HepG2 (cell line): ENCODE data around the gene LIN7A. TPM values are rescaled to one million over a fixed set of nuclear protein-coding genes. Genes with fewer than 3 reads are reported as not detected.

Source experiments
- ATAC-seq: fragments of 200-7000 bp; cut with Tn5 transposase; 3 replicates; pipeline ENCODE4 v1.9.1; 2020; ENCODE audit warnings: mild to moderate bottlenecking, moderate library complexity
- BruUV-seq: library from RNA; stranded (reverse); fragments of 400-500 nt; replicated peaks from 2 replicates; lab custom pipeline; 2021; lab: Mats Ljungman, UMichigan
- CTCF ChIA-PET: fragments of 300-600 bp; formaldehyde crosslinking; extraction: SDS; loops from one replicate; lab custom pipeline; 2021; ENCODE audit warnings: low total read pairs, inconsistent platforms, low intra/inter-chr PET ratio; lab: Yijun Ruan, JAX
- POLR2A ChIA-PET: fragments of 350-600 bp; sonication (Branson Sonifier 250); formaldehyde crosslinking; loops from one replicate; lab custom pipeline; 2020; ENCODE audit warnings: antibody characterized with exemption, inconsistent platforms; lab: Yijun Ruan, JAX
- DNase-seq: peaks from one replicate; pipeline ENCODE4 v3.0.0-alpha.2; 2015; ENCODE audit warnings: low spot score
- FAIRE-seq: peaks from 3 replicates; lab custom pipeline; 2011; peaks lifted over from hg19 to GRCh38; lab: Jason Lieb, UNC
- H2AFZ ChIP-seq: one replicate; pipeline ENCODE4 v1.6.1; 2011; ENCODE audit warnings: low read length, inconsistent platforms
- H3K27ac ChIP-seq: fragments of 300-600 bp; 3 replicates; pipeline ENCODE4 v1.8.0; 2011; ENCODE audit warnings: mixed run types, mild to moderate bottlenecking, mixed read lengths, low read length, inconsistent platforms; ENCODE audit not compliant: insufficient read depth; ENCODE audit errors: extremely low read length
- H3K27me3 ChIP-seq, 2 experiments: fragments of 200-600 bp in 1 of 2; 2 replicates in 1 of 2; 3 replicates in 1 of 2; pipeline versions ENCODE4 v1.6.0 to v1.8.0; 2011; ENCODE audit warnings: low read length in 2 of 2, mild to moderate bottlenecking in 2 of 2, moderate library complexity in 2 of 2, inconsistent platforms in 1 of 2; ENCODE audit not compliant: insufficient read depth in 2 of 2, control insufficient read depth in 1 of 2
- H3K36me3 ChIP-seq, 2 experiments: fragments of 200-600 bp in 1 of 2; replicated peaks in 1 of 2; 2 replicates in 1 of 2; 3 replicates in 1 of 2; pipeline versions ENCODE4 v1.5.1 to v1.8.0; 2011; ENCODE audit warnings: low read length in 2 of 2, inconsistent platforms in 1 of 2; ENCODE audit not compliant: insufficient read depth in 2 of 2, control insufficient read depth in 1 of 2
- H3K4me1 ChIP-seq: 2 replicates; pipeline ENCODE4 v1.5.1; 2012; ENCODE audit warnings: low read length, inconsistent platforms; ENCODE audit not compliant: insufficient read depth
- H3K4me2 ChIP-seq: 2 replicates; pipeline ENCODE4 v1.6.0; 2011; ENCODE audit warnings: low read depth, low read length, inconsistent platforms
- H3K4me3 ChIP-seq, 3 experiments: fragments of 200-600 bp in 1 of 3; sonication (generic), shearing (Covaris generic) in 1 of 3; replicated peaks in 1 of 3; 2 replicates each; pipeline ENCODE4 v1.5.1; 2011 to 2016; ENCODE audit warnings: low read length in 3 of 3, inconsistent platforms in 2 of 3, low read depth in 2 of 3, mild to moderate bottlenecking in 2 of 3, control low read depth in 1 of 3, mixed read lengths in 1 of 3; ENCODE audit not compliant: insufficient read depth in 1 of 3
- H3K79me2 ChIP-seq: one replicate; pipeline ENCODE4 v1.6.1; 2011; ENCODE audit warnings: low read length, inconsistent platforms; ENCODE audit not compliant: insufficient read depth
- H3K9ac ChIP-seq: 2 replicates; pipeline ENCODE4 v1.6.0; 2011; ENCODE audit warnings: mild to moderate bottlenecking, low read depth, low read length, inconsistent platforms; ENCODE audit not compliant: insufficient read depth
- H3K9me3 ChIP-seq: 2 replicates; pipeline ENCODE4 v1.5.1; 2012; ENCODE audit warnings: mild to moderate bottlenecking, low read length
- H4K20me1 ChIP-seq: 2 replicates; pipeline ENCODE4 v1.6.0; 2011; ENCODE audit warnings: inconsistent platforms, mild to moderate bottlenecking, low read length, moderate library complexity; ENCODE audit not compliant: insufficient read depth
- AKNA ChIP-seq: sonication (generic); formaldehyde crosslinking; IDR thresholded peaks from 2 replicates; pipeline ENCODE4 v1.4.0; 2020; ENCODE audit warnings: missing genetic modification reagents, borderline replicate concordance
- EHMT2 ChIP-seq: fragments of 200-600 bp; sonication (generic); IDR thresholded peaks from 2 replicates; pipeline ENCODE4 v1.7.0; 2017; ENCODE audit warnings: antibody characterized with exemption, low read depth, low read length, borderline replicate concordance
- FOXM1 ChIP-seq: sonication (generic); formaldehyde crosslinking; IDR thresholded peaks from 2 replicates; pipeline ENCODE4 v1.5.0; 2020; ENCODE audit warnings: missing genetic modification reagents
- NAIF1 ChIP-seq: sonication (generic); formaldehyde crosslinking; IDR thresholded peaks from 2 replicates; pipeline ENCODE4 v1.5.0; 2020; ENCODE audit warnings: mild to moderate bottlenecking, missing genetic modification reagents, borderline replicate concordance
- NFE2L2 ChIP-seq: fragments of 150-350 bp; IDR thresholded peaks from 2 replicates; pipeline ENCODE4 v1.6.1; 2014; ENCODE audit warnings: low read length
- POGZ ChIP-seq: sonication (generic); formaldehyde crosslinking; IDR thresholded peaks from 2 replicates; pipeline ENCODE4 v1.4.0; 2020; ENCODE audit warnings: mild to moderate bottlenecking, missing genetic modification reagents
- RFX3 ChIP-seq: IDR thresholded peaks from 2 replicates; pipeline ENCODE4 v1.6.1; 2016; ENCODE audit warnings: missing biosample characterization, missing genetic modification reagents
- THAP8 ChIP-seq: sonication (generic); formaldehyde crosslinking; IDR thresholded peaks from 2 replicates; pipeline ENCODE4 v1.5.1; 2020; ENCODE audit warnings: missing genetic modification reagents, mild to moderate bottlenecking, borderline replicate concordance
- ZFP90 ChIP-seq: sonication (generic); formaldehyde crosslinking; IDR thresholded peaks from 2 replicates; pipeline ENCODE4 v1.8.0; 2022; ENCODE audit warnings: missing genetic modification reagents, mild to moderate bottlenecking, inconsistent platforms, borderline replicate concordance
- ZNF326 ChIP-seq: sonication (generic); formaldehyde crosslinking; IDR thresholded peaks from 2 replicates; pipeline ENCODE4 v1.4.0; 2020; ENCODE audit warnings: missing genetic modification reagents, borderline replicate concordance
- ZNF33A ChIP-seq: sonication (generic); formaldehyde crosslinking; IDR thresholded peaks from 2 replicates; pipeline ENCODE4 v1.5.1; 2020; ENCODE audit warnings: missing genetic modification reagents, mild to moderate bottlenecking, moderate library complexity, borderline replicate concordance
- ZNF44 ChIP-seq: sonication (generic); formaldehyde crosslinking; IDR thresholded peaks from 2 replicates; pipeline ENCODE4 v1.5.1; 2020; ENCODE audit warnings: mild to moderate bottlenecking, missing genetic modification reagents
- ZNF549 ChIP-seq: sonication (generic); formaldehyde crosslinking; IDR thresholded peaks from 2 replicates; pipeline ENCODE4 v1.5.0; 2020; ENCODE audit warnings: missing genetic modification reagents
- ZNF577 ChIP-seq: sonication (generic); formaldehyde crosslinking; IDR thresholded peaks from 2 replicates; pipeline ENCODE4 v1.4.0; 2020; ENCODE audit warnings: mild to moderate bottlenecking, low read depth, missing genetic modification reagents, borderline replicate concordance
- ZNF704 ChIP-seq: sonication (generic); formaldehyde crosslinking; IDR thresholded peaks from 2 replicates; pipeline ENCODE4 v1.8.1; 2023; ENCODE audit warnings: mild to moderate bottlenecking, inconsistent platforms, moderate library complexity, missing genetic modification reagents, borderline replicate concordance
- WGBS: methylation state at CpG from one replicate; pipeline ENCODE4 v1.1.6; 2017; ENCODE audit warnings: low lambda C conversion rate; 5-methylcytosine and 5-hydroxymethylcytosine counted together
- in situ Hi-C: cut with HindIII; loops from 2 replicates; pipeline ENCODE4 v1.10.0; 2017; ENCODE audit warnings: low pct_unique_long_range_greater_than_20kb; ENCODE audit not compliant: extremely low pct_ligation_motif_present
- intact Hi-C: fragments of 100-400 bp; cut with micrococcal nuclease; formaldehyde crosslinking; loops from one replicate; pipeline ENCODE4 v1.10.0; 2022; ENCODE audit not compliant: unreplicated experiment
- polyA plus RNA-seq, 8 experiments: library from polyadenylated mRNA; depleted of rRNA in 3 of 8; stranded (reverse) in 7 of 8; unstranded in 1 of 8; fragments of >200 nt; fragmentation: Illumina TruSeq in 4 of 8; extraction: Trizol in 4 of 8; gene quantifications; 2 replicates each; pipeline versions ENCODE4 v1.2.1 to v1.2.3, GENCODE V29; 2011 to 2016; ENCODE audit warnings: low read depth in 4 of 8, missing spikeins in 1 of 8, mixed read lengths in 1 of 8; ENCODE audit not compliant: insufficient read depth in 1 of 8
- total RNA-seq, 5 experiments: library from RNA; depleted of rRNA; stranded (reverse); fragments of >200 nt; fragmentation: Illumina TruSeq; extraction: Trizol; gene quantifications; 2 replicates each; pipeline ENCODE4 v1.2.3, GENCODE V29; 2016; ENCODE audit warnings: low read depth in 1 of 5
- TF ChIP-seq, protein P1 (sequence below): sonication (generic); formaldehyde crosslinking; IDR thresholded peaks from 2 replicates; pipeline ENCODE4 v1.4.0; 2020; ENCODE audit warnings: missing genetic modification reagents

LIN7A gene
- total and polyA plus RNA-seq, 2 of the 13 experiments (the other 11 are each of a cell fraction or from before 2014, with no cell fraction given): 18.5 to 19.2 TPM

- TF ChIP-seq POGZ (CRISPR knock-in tag): no peak
- TF ChIP-seq ZNF549 (CRISPR knock-in tag): no peak
- no peak for TF ChIP-seq ZNF704 (CRISPR knock-in tag)
- no peak for TF ChIP-seq RFX3
- TF ChIP-seq, protein P1, sequence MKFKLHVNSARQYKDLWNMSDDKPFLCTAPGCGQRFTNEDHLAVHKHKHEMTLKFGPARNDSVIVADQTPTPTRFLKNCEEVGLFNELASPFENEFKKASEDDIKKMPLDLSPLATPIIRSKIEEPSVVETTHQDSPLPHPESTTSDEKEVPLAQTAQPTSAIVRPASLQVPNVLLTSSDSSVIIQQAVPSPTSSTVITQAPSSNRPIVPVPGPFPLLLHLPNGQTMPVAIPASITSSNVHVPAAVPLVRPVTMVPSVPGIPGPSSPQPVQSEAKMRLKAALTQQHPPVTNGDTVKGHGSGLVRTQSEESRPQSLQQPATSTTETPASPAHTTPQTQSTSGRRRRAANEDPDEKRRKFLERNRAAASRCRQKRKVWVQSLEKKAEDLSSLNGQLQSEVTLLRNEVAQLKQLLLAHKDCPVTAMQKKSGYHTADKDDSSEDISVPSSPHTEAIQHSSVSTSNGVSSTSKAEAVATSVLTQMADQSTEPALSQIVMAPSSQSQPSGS: no peak
- no peak for TF ChIP-seq ZNF44
- no peak for TF ChIP-seq ZNF326 (CRISPR knock-in tag)
- no peak for TF ChIP-seq NAIF1
Measured at GRCh38 chr12:80769553-80770140, 168.1 kb downstream of the LIN7A start (continued).

DNA sequence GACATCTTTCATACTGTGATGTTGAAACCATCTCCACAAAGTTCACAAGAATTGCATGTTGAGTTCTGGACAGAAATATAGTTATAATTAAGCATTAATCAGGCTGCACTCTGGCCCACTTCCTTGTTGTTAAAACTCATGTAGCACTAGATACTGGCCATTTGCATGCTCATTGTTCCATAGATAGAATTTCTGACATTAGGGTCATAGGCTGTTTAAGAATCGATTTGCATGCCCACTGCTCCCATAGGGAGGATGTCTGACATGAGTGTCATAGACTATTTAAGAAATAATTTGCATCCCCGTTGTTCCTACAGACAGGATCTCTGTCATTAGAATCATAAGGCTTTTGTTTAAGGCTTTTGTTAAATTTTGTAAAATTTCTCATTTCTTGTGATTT is 170.8 kb downstream of the LIN7A start:
- no TSS peak for BruUV-seq
- no peak for ATAC-seq
- TF ChIP-seq ZNF577 (CRISPR knock-in tag): no peak
- no peak for TF ChIP-seq ZNF33A (CRISPR knock-in tag)
- no peak for TF ChIP-seq THAP8 (CRISPR knock-in tag)
- no peak for TF ChIP-seq FOXM1
- no peak for TF ChIP-seq NFE2L2
- TF ChIP-seq ZFP90 (CRISPR knock-in tag): no peak
- TF ChIP-seq EHMT2: no peak
- TF ChIP-seq AKNA: no peak

More for the DNA sequence above, 170.8 kb downstream of the LIN7A start:
- WGBS: 2% methylated on average over 2 of the region's 2 CpGs
- H3K79me2 ChIP-seq: no peaks in the 10 kb centered on the region
- ChIA-PET POLR2A (no interaction called here), CTCF (no interaction called here)
- in situ Hi-C loops: no loop called here
- H2AFZ ChIP-seq: no peak overlapping the region
- no peak overlapping the region for H3K4me3 ChIP-seq
- no peaks in the 10 kb centered on the region for H3K27me3 ChIP-seq
- FAIRE-seq (no peak), DNase-seq (no peak)
- H3K4me1 ChIP-seq: peaks cover 4% of the 10 kb centered on the region
- no peaks in the 10 kb centered on the region for H4K20me1 ChIP-seq
- no peak overlapping the region for H3K9ac ChIP-seq
- intact Hi-C loops: loop anchor here (10.0 kb wide), 1 partner anchor 132 kb away; no protein-coding TSS in a partner anchor
- no peaks in the 10 kb centered on the region for H3K36me3 ChIP-seq
- H3K27ac ChIP-seq: no peak overlapping the region
- no peak overlapping the region for H3K4me2 ChIP-seq
- no peaks in the 10 kb centered on the region for H3K9me3 ChIP-seq
